ENCODE measurements around the gene MDH1B. TPM values are rescaled to one million over a fixed set of nuclear protein-coding genes. Genes with fewer than 3 reads are reported as not detected.

MDH1B gene
- total and polyA plus RNA-seq, 2 donors from 2014 or later: 7.1 to 8.1 TPM

DNA sequence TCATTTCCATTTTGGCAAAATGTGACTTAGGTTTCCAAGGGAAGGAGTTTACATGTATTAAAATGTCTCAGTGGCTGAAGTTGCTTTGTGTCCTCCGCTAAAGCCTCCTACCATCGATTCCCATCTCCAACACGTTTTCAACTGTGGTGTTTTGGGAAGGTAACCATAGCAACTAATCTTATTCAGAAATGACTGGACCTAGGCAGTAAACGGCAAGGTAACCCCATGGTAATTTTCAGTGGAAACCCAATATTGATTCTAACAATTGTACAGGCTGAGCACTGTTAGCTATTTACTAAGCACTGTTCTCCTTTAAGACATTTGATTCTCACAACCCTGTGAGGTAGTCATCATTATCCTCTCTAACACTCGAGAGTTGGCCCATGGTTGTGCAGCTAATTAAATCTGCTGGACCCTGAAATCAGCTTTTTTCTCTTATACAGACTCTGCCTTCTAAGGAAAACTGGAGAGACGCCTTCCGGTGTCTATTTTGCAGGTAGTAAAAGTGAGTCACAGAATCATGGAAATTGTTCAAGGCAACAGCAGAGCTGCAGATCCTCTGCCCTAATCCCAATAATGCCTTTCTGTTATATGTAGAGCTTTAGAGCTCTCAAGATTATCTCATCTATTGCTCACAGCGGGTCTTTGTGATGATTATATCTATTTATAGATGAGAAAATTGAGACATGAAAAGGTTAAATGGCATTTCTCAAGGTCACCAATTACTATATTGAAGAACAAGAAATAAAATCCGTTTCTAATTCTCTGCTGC is 36.5 kb upstream of the MDH1B start:
- no peaks in the 10 kb centered on the region for H3K9me3 ChIP-seq (ENCODE audit: control insufficient read depth in 2 of 3, insufficient read depth in 1 of 3, low read length in 3 of 3)
- H3K27me3 ChIP-seq (ENCODE audit: control insufficient read depth, insufficient read depth, low read length): no peaks in the 10 kb centered on the region
- no peak for DNase-seq
- no peaks in the 10 kb centered on the region for H3K36me3 ChIP-seq (ENCODE audit: control insufficient read depth in 2 of 3, insufficient read depth in 3 of 3, low read length in 3 of 3)
- H3K4me1 ChIP-seq (ENCODE audit: control insufficient read depth in 2 of 3, insufficient read depth in 2 of 3, low read depth in 1 of 3, low read length in 3 of 3): no peaks in the 10 kb centered on the region
- no peak overlapping the region for H3K9ac ChIP-seq (ENCODE audit: low read length in 3 of 3)
- no peak for FAIRE-seq
- intact Hi-C loops (cut with DNase I): no loop called here
- no peak overlapping the region for H3K4me3 ChIP-seq (ENCODE audit: low read length in 3 of 3)
- TF ChIP-seq, protein P1, sequence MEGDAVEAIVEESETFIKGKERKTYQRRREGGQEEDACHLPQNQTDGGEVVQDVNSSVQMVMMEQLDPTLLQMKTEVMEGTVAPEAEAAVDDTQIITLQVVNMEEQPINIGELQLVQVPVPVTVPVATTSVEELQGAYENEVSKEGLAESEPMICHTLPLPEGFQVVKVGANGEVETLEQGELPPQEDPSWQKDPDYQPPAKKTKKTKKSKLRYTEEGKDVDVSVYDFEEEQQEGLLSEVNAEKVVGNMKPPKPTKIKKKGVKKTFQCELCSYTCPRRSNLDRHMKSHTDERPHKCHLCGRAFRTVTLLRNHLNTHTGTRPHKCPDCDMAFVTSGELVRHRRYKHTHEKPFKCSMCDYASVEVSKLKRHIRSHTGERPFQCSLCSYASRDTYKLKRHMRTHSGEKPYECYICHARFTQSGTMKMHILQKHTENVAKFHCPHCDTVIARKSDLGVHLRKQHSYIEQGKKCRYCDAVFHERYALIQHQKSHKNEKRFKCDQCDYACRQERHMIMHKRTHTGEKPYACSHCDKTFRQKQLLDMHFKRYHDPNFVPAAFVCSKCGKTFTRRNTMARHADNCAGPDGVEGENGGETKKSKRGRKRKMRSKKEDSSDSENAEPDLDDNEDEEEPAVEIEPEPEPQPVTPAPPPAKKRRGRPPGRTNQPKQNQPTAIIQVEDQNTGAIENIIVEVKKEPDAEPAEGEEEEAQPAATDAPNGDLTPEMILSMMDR (IDR thresholded peaks at IDR 0.05; ENCODE audit: borderline replicate concordance, extremely low read depth, insufficient read depth): no peak
- H3K27ac ChIP-seq (ENCODE audit: low read depth in 2 of 2, low read length in 2 of 2): no peak overlapping the region

DNA sequence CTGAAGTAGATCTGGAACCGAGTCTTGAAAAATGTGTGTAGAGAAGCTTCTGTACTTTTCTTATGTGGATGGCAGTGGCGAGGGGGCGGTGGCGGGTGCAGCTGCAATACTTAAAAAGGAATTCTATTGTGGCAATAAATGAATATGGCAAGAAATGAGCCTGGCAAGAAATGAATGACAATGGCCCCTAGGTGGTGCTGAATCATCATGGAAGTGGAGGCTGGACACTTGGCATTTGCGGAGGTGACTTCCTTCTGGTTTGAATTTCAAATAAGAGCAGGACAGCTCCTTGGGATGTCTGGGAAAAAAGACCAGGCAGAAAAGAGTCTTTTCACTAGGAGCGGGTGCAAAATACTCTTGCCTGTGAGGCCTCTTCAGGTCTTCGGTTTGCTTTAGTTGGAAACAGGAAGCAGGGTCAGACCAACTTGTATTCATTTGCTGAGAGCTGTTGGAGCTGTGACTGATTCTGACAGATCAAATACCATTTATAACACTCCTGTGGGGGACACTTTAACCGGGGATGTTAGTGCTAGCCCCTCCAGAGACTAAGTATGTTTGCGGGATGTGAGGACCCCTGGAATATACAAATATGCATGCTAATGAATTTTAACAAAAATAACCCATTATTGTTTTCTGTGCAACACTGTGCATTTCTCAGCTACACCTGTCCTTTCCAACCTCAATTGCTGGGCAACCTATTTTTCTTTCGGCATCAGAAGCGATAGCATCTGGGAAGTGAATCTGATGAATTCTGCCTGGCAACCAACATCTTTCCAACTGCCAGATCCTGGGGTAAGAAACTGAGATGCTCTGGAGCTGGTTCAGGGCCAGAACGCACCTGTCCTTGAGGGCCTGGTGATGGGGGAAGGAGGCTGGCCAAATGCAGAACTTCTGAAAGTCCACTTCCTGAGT is 35.6 kb upstream of the MDH1B start:
- no peak overlapping the region for H3K4me3 ChIP-seq (ENCODE audit: low read length in 3 of 3)
- H3K27ac ChIP-seq (ENCODE audit: low read depth in 2 of 2, low read length in 2 of 2): no peak overlapping the region
- no peaks in the 10 kb centered on the region for H3K36me3 ChIP-seq (ENCODE audit: control insufficient read depth in 2 of 3, insufficient read depth in 3 of 3, low read length in 3 of 3)
- no peaks in the 10 kb centered on the region for H3K27me3 ChIP-seq (ENCODE audit: control insufficient read depth, insufficient read depth, low read length)
- FAIRE-seq: no peak
- TF ChIP-seq, protein P1 (IDR thresholded peaks at IDR 0.05; ENCODE audit: borderline replicate concordance, extremely low read depth, insufficient read depth): peak; percentile 50
- intact Hi-C loops (cut with DNase I): no loop called here
- peak in 4 of 5 donors; percentile 71 to 90 (median 80) for DNase-seq
- no peak overlapping the region for H3K9ac ChIP-seq (ENCODE audit: low read length in 3 of 3)
- H3K9me3 ChIP-seq (ENCODE audit: control insufficient read depth in 2 of 3, insufficient read depth in 1 of 3, low read length in 3 of 3): no peaks in the 10 kb centered on the region
- no peaks in the 10 kb centered on the region for H3K4me1 ChIP-seq (ENCODE audit: control insufficient read depth in 2 of 3, insufficient read depth in 2 of 3, low read depth in 1 of 3, low read length in 3 of 3)

DNA sequence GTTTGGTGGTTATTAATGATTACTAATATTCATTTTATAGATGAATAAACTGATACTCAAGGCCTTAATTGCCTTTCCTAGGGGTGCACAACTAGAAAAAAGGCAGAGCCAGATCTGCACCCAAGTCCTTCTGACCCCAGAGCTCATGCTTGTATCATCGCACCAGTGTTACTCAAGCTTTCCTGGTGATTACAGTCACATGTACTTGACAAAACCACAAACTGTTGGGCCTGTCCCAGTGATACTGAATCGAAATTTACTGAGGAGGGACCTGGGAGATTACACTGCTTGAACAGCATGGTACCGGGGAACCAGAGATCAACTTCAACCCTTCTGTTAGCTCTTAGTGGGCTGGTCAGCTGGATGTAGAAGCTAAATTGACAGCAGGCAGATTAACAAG is 34.0 kb upstream of the MDH1B start:
- FAIRE-seq (no peak), DNase-seq (no peak)
- intact Hi-C loops (cut with DNase I): loop anchor here (10.0 kb wide), 1 partner anchor 676 kb away; no protein-coding TSS in a partner anchor
- H3K9me3 ChIP-seq (ENCODE audit: control insufficient read depth in 2 of 3, insufficient read depth in 1 of 3, low read length in 3 of 3): no peaks in the 10 kb centered on the region
- no peak overlapping the region for H3K4me3 ChIP-seq (ENCODE audit: low read length in 3 of 3)
- H3K4me1 ChIP-seq (ENCODE audit: control insufficient read depth in 2 of 3, insufficient read depth in 2 of 3, low read depth in 1 of 3, low read length in 3 of 3): no peaks in the 10 kb centered on the region
- no peak overlapping the region for H3K27ac ChIP-seq (ENCODE audit: low read depth in 2 of 2, low read length in 2 of 2)
- H3K9ac ChIP-seq (ENCODE audit: low read length in 3 of 3): no peak overlapping the region
- TF ChIP-seq, protein P1 (IDR thresholded peaks at IDR 0.05; ENCODE audit: borderline replicate concordance, extremely low read depth, insufficient read depth): no peak
- peaks cover 0 to 5% (median 3%) of the 10 kb centered on the region in 3 donors for H3K36me3 ChIP-seq (ENCODE audit: control insufficient read depth in 2 of 3, insufficient read depth in 3 of 3, low read length in 3 of 3)
- no peaks in the 10 kb centered on the region for H3K27me3 ChIP-seq (ENCODE audit: control insufficient read depth, insufficient read depth, low read length)
